Activated T-helper 1 cell treated with anti-CD3 and anti-CD28 coated beads, Interleukin-12 subunit alpha, Interleukin-12 subunit beta, Interleukin-2, Interleukin-4 antibody, amounts not matched to agents 30 ng/mL and 10 ng/mL and 1 ng/mL, durations not matched to agents 14 hours and 24 hours and 36 hours (primary cell): Measurements from ENCODE around the gene SMAGP. TPM values are rescaled to one million over a fixed set of nuclear protein-coding genes. Genes with fewer than 3 reads are reported as not detected.
"Not testable (repeated sequence)": the region's sequence is repeated elsewhere in the genome, so short reads cannot be mapped to it uniquely, and the experiment has no call there.

Experiments
- DNase-seq: peaks from one replicate; pipeline ENCODE4 v3.0.0; 2021; ENCODE audit warnings: low spot score
- H3K27ac Mint-ChIP-seq: one replicate; pipeline ENCODE4 v1.8.0; 2021; ENCODE audit warnings: mild to moderate bottlenecking, mixed read lengths
- H3K27me3 Mint-ChIP-seq: one replicate; pipeline ENCODE4 v1.8.0; 2022; ENCODE audit warnings: mild to moderate bottlenecking, moderate library complexity, mixed read lengths; ENCODE audit not compliant: insufficient read depth
- H3K36me3 Mint-ChIP-seq: one replicate; pipeline ENCODE4 v1.8.0; 2021; ENCODE audit warnings: low read depth, mixed read lengths
- H3K4me1 Mint-ChIP-seq: one replicate; pipeline ENCODE4 v1.8.0; 2021; ENCODE audit warnings: low read depth, mixed read lengths
- H3K4me3 Mint-ChIP-seq: one replicate; pipeline ENCODE4 v1.8.0; 2021; ENCODE audit warnings: mild to moderate bottlenecking, moderate library complexity, mixed read lengths
- H3K9me3 Mint-ChIP-seq: one replicate; pipeline ENCODE4 v1.8.0; 2021; ENCODE audit warnings: mixed read lengths
- intact Hi-C: fragments of 100-400 bp; cut with micrococcal nuclease; formaldehyde crosslinking; loops from one replicate; pipeline ENCODE4 v1.15.1; 2024
- total RNA-seq: library from RNA; stranded (reverse); gene quantifications from 2 replicates; pipeline ENCODE4 v1.2.3, GENCODE V29; 2022

Gene SMAGP
- total RNA-seq: 0.16 TPM in 1 of 2 replicates, not detected in the other

- Mint-ChIP-seq H3K27ac (peak within 1 kb of the TSS; percentile 68), H3K4me1 (peaks cover 14% of the 10 kb centered on the region), H3K9me3 (no peaks in the 10 kb centered on the region), H3K36me3 (no peaks in the 10 kb centered on the region), H3K27me3 (peaks cover 30% of the 10 kb centered on the region), H3K4me3 (peak within 1 kb of the TSS; percentile 88)
- intact Hi-C loops: loop anchor here (2.0 kb wide), 2 partner anchors 24 to 32 kb away; partner anchors contain the start of gene DAZAP2
- peak; percentile 33 for DNase-seq
These were observed at the start of gene SMAGP for GRCh38 chr12:51270067-51270950. TSS of gene SMAGP (minus strand) at chr12:51270415. CDS start at chr12:51269278, 1,137 bp downstream.

- no peaks in the 10 kb centered on the region for H3K9me3 Mint-ChIP-seq
- H3K27ac Mint-ChIP-seq: peak overlapping the region; percentile 81
- intact Hi-C loops: no loop called here
- DNase-seq: peak; percentile 49
- H3K36me3 Mint-ChIP-seq: peaks cover 28% of the 10 kb centered on the region
- H3K4me1 Mint-ChIP-seq: peaks cover 70% of the 10 kb centered on the region
- peak overlapping the region; percentile 61 for H3K4me3 Mint-ChIP-seq
- no peaks in the 10 kb centered on the region for H3K27me3 Mint-ChIP-seq
These were observed 48.8 kb upstream of the SMAGP start for GRCh38 chr12:51318846-51319599.

GRCh38 chr12:51318057-51318806 is 48.0 kb upstream of the SMAGP start:
- peak overlapping the region; percentile 81 for H3K27ac Mint-ChIP-seq
- peaks cover 66% of the 10 kb centered on the region for H3K4me1 Mint-ChIP-seq
- H3K36me3 Mint-ChIP-seq: peaks cover 28% of the 10 kb centered on the region
- H3K4me3 Mint-ChIP-seq: peak overlapping the region; percentile 51
- DNase-seq, intact Hi-C loops, H3K27me3 Mint-ChIP-seq, H3K9me3 Mint-ChIP-seq: not testable (repeated sequence)

GRCh38 chr12:51311389-51311788 is 41.2 kb upstream of the SMAGP start:
- Mint-ChIP-seq H3K36me3 (peaks cover 32% of the 10 kb centered on the region), H3K4me3 (no peak overlapping the region), H3K9me3 (no peaks in the 10 kb centered on the region), H3K27me3 (no peaks in the 10 kb centered on the region), H3K4me1 (peaks cover 30% of the 10 kb centered on the region), H3K27ac (no peak overlapping the region)
- no peak for DNase-seq
- intact Hi-C loops: no loop called here

GRCh38 chr12:51307655-51308593 is 37.7 kb upstream of the SMAGP start:
- intact Hi-C loops: no loop called here
- H3K36me3 Mint-ChIP-seq: peaks cover 45% of the 10 kb centered on the region
- H3K4me1 Mint-ChIP-seq: peaks cover 23% of the 10 kb centered on the region

GRCh38 chr12:51306507-51306906 is 36.3 kb upstream of the SMAGP start:
- peak overlapping the region; percentile 30 for H3K27ac Mint-ChIP-seq
- peaks cover 16% of the 10 kb centered on the region for H3K4me1 Mint-ChIP-seq
- no peaks in the 10 kb centered on the region for H3K9me3 Mint-ChIP-seq
- no peak overlapping the region for H3K4me3 Mint-ChIP-seq
- intact Hi-C loops: no loop called here
- H3K27me3 Mint-ChIP-seq: no peaks in the 10 kb centered on the region
- peaks cover 49% of the 10 kb centered on the region for H3K36me3 Mint-ChIP-seq
- no peak for DNase-seq

More at GRCh38 chr12:51307655-51308593, 37.7 kb upstream of the SMAGP start:
- Mint-ChIP-seq H3K9me3 (no peaks in the 10 kb centered on the region), H3K4me3 (no peak overlapping the region), H3K27me3 (no peaks in the 10 kb centered on the region), H3K27ac (peak overlapping the region; percentile 21)
- DNase-seq: no peak

GRCh38 chr12:51300768-51301167 is 30.6 kb upstream of the SMAGP start:
- not testable (repeated sequence) for H3K4me3 Mint-ChIP-seq, H3K27me3 Mint-ChIP-seq, H3K9me3 Mint-ChIP-seq, DNase-seq, H3K27ac Mint-ChIP-seq, H3K4me1 Mint-ChIP-seq
- H3K36me3 Mint-ChIP-seq: peaks cover 38% of the 10 kb centered on the region
- intact Hi-C loops: loop anchor here (5.0 kb wide), 1 partner anchor 42 kb away; no protein-coding TSS in a partner anchor

- H3K27ac Mint-ChIP-seq: no peak overlapping the region
- H3K27me3 Mint-ChIP-seq: no peaks in the 10 kb centered on the region
- no peaks in the 10 kb centered on the region for H3K9me3 Mint-ChIP-seq
- DNase-seq: no peak
- no peak overlapping the region for H3K4me3 Mint-ChIP-seq
- peaks cover 5% of the 10 kb centered on the region for H3K4me1 Mint-ChIP-seq
- H3K36me3 Mint-ChIP-seq: peaks cover 30% of the 10 kb centered on the region
- intact Hi-C loops: no loop called here
These were observed 25.4 kb upstream of the SMAGP start for GRCh38 chr12:51295651-51296050.

- H3K9me3 Mint-ChIP-seq, H3K27me3 Mint-ChIP-seq, DNase-seq, H3K4me1 Mint-ChIP-seq, H3K4me3 Mint-ChIP-seq, intact Hi-C loops: not testable (repeated sequence)
- Mint-ChIP-seq H3K27ac (peak overlapping the region; percentile 86), H3K36me3 (peaks cover 29% of the 10 kb centered on the region)
These were observed 23.9 kb upstream of the SMAGP start for GRCh38 chr12:51294097-51294496.

GRCh38 chr12:51293696-51294095 is 23.5 kb upstream of the SMAGP start:
- no peaks in the 10 kb centered on the region for H3K27me3 Mint-ChIP-seq
- intact Hi-C loops: no loop called here
- H3K4me1 Mint-ChIP-seq: peaks cover 5% of the 10 kb centered on the region
- no peak overlapping the region for H3K4me3 Mint-ChIP-seq
- peak overlapping the region; percentile 86 for H3K27ac Mint-ChIP-seq
- DNase-seq: no peak
- no peaks in the 10 kb centered on the region for H3K9me3 Mint-ChIP-seq
- H3K36me3 Mint-ChIP-seq: peaks cover 32% of the 10 kb centered on the region

- peak overlapping the region; percentile 11 for H3K27ac Mint-ChIP-seq
- H3K9me3 Mint-ChIP-seq, H3K27me3 Mint-ChIP-seq, DNase-seq, intact Hi-C loops, H3K4me1 Mint-ChIP-seq, H3K4me3 Mint-ChIP-seq: not testable (repeated sequence)
- H3K36me3 Mint-ChIP-seq: peaks cover 38% of the 10 kb centered on the region
These were observed 21.6 kb upstream of the SMAGP start for GRCh38 chr12:51291603-51292513.
